Ascending aorta (tissue), 2 donors: ENCODE data around the gene IL1RAP. TPM values are rescaled to one million over a fixed set of nuclear protein-coding genes. Genes with fewer than 3 reads are reported as not detected.

Experiments used
- DNase-seq, 2 donors: peaks; one replicate each; pipeline ENCODE4 v3.0.0-alpha.2; 2019; ENCODE audit warnings: low spot score in 2 of 2
- H3K27ac ChIP-seq, 2 donors: fragments of 200-600 bp; sonication (generic); one replicate each; pipeline ENCODE4 v1.5.1; 2016 to 2017; ENCODE audit warnings: mild to moderate bottlenecking in 1 of 2
- H3K27me3 ChIP-seq: fragments of 200-600 bp; sonication (generic); one replicate; pipeline ENCODE4 v1.5.1; 2017
- H3K36me3 ChIP-seq, 2 donors: fragments of 200-600 bp; sonication (generic); one replicate each; pipeline ENCODE4 v1.5.1; 2016
- H3K4me1 ChIP-seq, 2 donors: fragments of 200-600 bp; sonication (generic); one replicate each; pipeline ENCODE4 v1.5.1; 2016 to 2017; ENCODE audit warnings: mild to moderate bottlenecking in 1 of 2
- H3K4me3 ChIP-seq, 2 donors: fragments of 200-600 bp; sonication (generic); one replicate each; pipeline ENCODE4 v1.5.1; 2016 to 2017; ENCODE audit warnings: mild to moderate bottlenecking in 1 of 2
- H3K9me3 ChIP-seq, 2 donors: fragments of 200-600 bp; sonication (generic); one replicate each; pipeline ENCODE4 v1.5.1; 2016
- intact Hi-C: fragments of 100-400 bp; cut with DNase I; formaldehyde crosslinking; loops from one replicate; pipeline ENCODE4 v1.15.1; 2023
- total RNA-seq: library from RNA; depleted of rRNA; stranded (reverse); fragments of >200 nt; gene quantifications from one replicate; pipeline ENCODE4 v1.1.0, GENCODE V29; 2016
- TF ChIP-seq, protein P1 (sequence below), 3 experiments: fragments of 200-600 bp in 2 of 3; fragments of 450-650 bp in 1 of 3; sonication (generic) in 2 of 3; IDR thresholded peaks; one replicate each; pipeline ENCODE4 v1.5.1; 2016 to 2019; ENCODE audit warnings: antibody characterized with exemption in 3 of 3, mild to moderate bottlenecking in 1 of 3, moderate library complexity in 1 of 3

IL1RAP gene
- total RNA-seq, 1 donor from 2014 or later, result 12.8 TPM

- DNase-seq, result no peak
- Histone ChIP-seq H3K27ac (no peak overlapping the region), H3K27me3 (no peaks in the 10 kb centered on the region), H3K36me3 (no peaks in the 10 kb centered on the region), H3K4me3 (no peak overlapping the region), H3K9me3 (no peaks in the 10 kb centered on the region), H3K4me1 (no peaks in the 10 kb centered on the region)
- intact Hi-C loops, result no loop called here
- TF ChIP-seq, protein P1, sequence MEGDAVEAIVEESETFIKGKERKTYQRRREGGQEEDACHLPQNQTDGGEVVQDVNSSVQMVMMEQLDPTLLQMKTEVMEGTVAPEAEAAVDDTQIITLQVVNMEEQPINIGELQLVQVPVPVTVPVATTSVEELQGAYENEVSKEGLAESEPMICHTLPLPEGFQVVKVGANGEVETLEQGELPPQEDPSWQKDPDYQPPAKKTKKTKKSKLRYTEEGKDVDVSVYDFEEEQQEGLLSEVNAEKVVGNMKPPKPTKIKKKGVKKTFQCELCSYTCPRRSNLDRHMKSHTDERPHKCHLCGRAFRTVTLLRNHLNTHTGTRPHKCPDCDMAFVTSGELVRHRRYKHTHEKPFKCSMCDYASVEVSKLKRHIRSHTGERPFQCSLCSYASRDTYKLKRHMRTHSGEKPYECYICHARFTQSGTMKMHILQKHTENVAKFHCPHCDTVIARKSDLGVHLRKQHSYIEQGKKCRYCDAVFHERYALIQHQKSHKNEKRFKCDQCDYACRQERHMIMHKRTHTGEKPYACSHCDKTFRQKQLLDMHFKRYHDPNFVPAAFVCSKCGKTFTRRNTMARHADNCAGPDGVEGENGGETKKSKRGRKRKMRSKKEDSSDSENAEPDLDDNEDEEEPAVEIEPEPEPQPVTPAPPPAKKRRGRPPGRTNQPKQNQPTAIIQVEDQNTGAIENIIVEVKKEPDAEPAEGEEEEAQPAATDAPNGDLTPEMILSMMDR (IDR thresholded peaks at IDR 0.05), result no peak
Observed at GRCh38 chr3:190495354-190495753, 18.5 kb upstream of the IL1RAP start.

GRCh38 chr3:190495796-190496195 is 18.1 kb upstream of the IL1RAP start:
- no peaks in the 10 kb centered on the region for H3K4me1 ChIP-seq
- no peak for DNase-seq
- intact Hi-C loops, result no loop called here
- no peaks in the 10 kb centered on the region for H3K9me3 ChIP-seq
- no peak overlapping the region for H3K27ac ChIP-seq
- no peak overlapping the region for H3K4me3 ChIP-seq
- no peaks in the 10 kb centered on the region for H3K27me3 ChIP-seq
- TF ChIP-seq, protein P1 (IDR thresholded peaks at IDR 0.05), result no peak
- no peaks in the 10 kb centered on the region for H3K36me3 ChIP-seq

DNA sequence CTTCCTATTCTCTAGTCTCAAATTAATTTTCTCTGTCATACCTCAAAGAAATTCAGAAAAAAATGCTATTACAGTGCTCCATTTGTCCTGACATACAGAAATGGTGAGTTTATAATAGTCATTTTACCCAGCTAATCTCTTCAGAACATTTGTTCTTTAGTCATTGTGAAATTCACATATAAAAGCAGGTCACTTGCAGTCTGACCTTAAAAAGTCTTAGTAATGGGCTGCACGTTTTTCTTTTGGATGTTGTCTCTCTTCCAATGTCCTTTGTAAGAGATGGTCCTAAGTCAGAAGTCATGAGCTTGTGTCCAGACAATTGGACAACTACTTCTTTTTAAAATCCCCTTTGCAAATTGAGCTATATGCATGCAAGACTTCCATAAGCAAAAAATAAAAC is 17.0 kb upstream of the IL1RAP start:
- Histone ChIP-seq H3K27ac (no peak overlapping the region), H3K27me3 (no peaks in the 10 kb centered on the region), H3K9me3 (no peaks in the 10 kb centered on the region), H3K36me3 (no peaks in the 10 kb centered on the region), H3K4me3 (no peak overlapping the region), H3K4me1 (no peaks in the 10 kb centered on the region)
- intact Hi-C loops, result no loop called here
- TF ChIP-seq, protein P1 (IDR thresholded peaks at IDR 0.05), result no peak
- DNase-seq, result no peak

DNA sequence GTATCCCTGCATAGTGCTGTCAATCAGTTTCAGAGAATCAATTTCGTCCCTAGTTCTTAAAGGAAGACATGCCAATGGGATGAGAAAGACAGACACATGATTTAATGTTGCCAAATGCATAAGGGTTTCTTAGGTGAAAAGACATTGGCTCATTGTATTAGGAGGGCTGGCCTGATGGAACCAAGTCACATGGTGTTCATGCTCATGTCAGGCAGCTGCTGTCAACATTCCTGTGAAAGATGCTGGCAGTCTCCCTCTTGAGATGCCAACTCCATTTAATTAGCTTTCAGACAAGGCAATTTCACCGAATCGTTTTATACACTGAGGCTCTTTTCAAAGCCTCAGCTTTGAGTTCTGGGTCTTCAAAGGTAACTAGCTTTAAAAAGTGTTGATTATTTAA is 16.1 kb upstream of the IL1RAP start:
- no peaks in the 10 kb centered on the region for H3K9me3 ChIP-seq
- no peaks in the 10 kb centered on the region for H3K4me1 ChIP-seq
- intact Hi-C loops, result no loop called here
- H3K27ac ChIP-seq, result no peak overlapping the region
- H3K36me3 ChIP-seq, result no peaks in the 10 kb centered on the region
- DNase-seq, result no peak
- TF ChIP-seq, protein P1 (IDR thresholded peaks at IDR 0.05), result no peak
- no peak overlapping the region for H3K4me3 ChIP-seq
- no peaks in the 10 kb centered on the region for H3K27me3 ChIP-seq

DNA sequence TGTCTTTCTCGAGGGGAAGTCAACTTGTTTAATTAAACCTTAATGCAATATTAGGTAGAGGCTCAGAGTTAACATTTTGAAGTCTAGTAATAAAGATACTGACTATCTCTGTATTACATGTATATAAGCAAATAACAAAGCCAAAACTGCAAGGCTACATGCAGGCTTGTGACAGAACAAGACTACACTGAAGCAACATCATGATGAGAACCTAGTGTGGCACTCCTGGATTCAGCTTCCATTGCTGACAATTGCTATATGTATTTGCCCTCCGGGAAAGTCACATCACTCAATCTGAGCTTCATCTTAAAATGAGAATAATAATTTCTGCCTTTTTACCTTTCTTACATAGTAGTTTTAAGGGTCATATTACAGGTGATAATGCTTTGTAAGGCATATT is 15.6 kb upstream of the IL1RAP start:
- Histone ChIP-seq H3K27me3 (no peaks in the 10 kb centered on the region), H3K27ac (no peak overlapping the region), H3K36me3 (no peaks in the 10 kb centered on the region), H3K4me1 (no peaks in the 10 kb centered on the region), H3K9me3 (no peaks in the 10 kb centered on the region), H3K4me3 (no peak overlapping the region)
- TF ChIP-seq, protein P1 (IDR thresholded peaks at IDR 0.05), result no peak
- intact Hi-C loops, result no loop called here
- no peak for DNase-seq

DNA sequence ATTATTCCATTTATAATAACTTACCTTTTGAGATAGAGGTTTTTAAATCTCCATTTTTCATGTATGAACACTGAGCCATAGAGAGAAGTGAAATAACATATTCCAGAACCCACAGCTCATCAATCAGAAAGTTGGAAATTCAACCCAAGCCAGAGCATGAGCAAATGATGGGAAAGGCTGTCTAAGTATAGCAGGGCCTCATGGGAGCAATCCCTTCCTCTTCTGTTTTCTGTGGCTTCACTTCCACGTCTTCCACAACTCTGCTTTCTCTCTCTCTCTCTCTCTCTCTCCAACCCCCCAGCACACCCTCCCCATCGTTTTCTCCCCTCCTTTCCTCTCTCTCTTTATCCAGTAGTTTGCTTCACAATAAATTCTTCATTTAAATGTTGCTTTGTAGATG is 14.8 kb upstream of the IL1RAP start:
- DNase-seq, result no peak
- no peak overlapping the region for H3K4me3 ChIP-seq
- intact Hi-C loops, result no loop called here
- H3K36me3 ChIP-seq, result no peaks in the 10 kb centered on the region
- H3K4me1 ChIP-seq, result no peaks in the 10 kb centered on the region
- no peaks in the 10 kb centered on the region for H3K27me3 ChIP-seq
- H3K9me3 ChIP-seq, result no peaks in the 10 kb centered on the region
- TF ChIP-seq, protein P1 (IDR thresholded peaks at IDR 0.05), result no peak
- no peak overlapping the region for H3K27ac ChIP-seq
